Testis (tissue), 2 donors: Measurements from ENCODE around the gene ABHD11.

ENCODE experiments used
- POLR2A ChIP-seq: fragments of 450-650 bp; IDR thresholded peaks from one replicate; pipeline ENCODE4 v1.6.1; 2017; ENCODE audit warnings: antibody characterized with exemption, mild to moderate bottlenecking, moderate library complexity
- TF ChIP-seq, protein P1 (sequence below), 3 experiments: fragments of 450-650 bp in 2 of 3; fragments of 200-600 bp in 1 of 3; sonication (generic) in 1 of 3; IDR thresholded peaks; one replicate each; pipeline ENCODE4 v1.5.1; 2016 to 2019; ENCODE audit warnings: antibody characterized with exemption in 3 of 3, mild to moderate bottlenecking in 2 of 3, moderate library complexity in 1 of 3

GRCh38 chr7:73746378-73746777 lies 7.8 kb upstream of the ABHD11 start:
- TF ChIP-seq, protein P1, sequence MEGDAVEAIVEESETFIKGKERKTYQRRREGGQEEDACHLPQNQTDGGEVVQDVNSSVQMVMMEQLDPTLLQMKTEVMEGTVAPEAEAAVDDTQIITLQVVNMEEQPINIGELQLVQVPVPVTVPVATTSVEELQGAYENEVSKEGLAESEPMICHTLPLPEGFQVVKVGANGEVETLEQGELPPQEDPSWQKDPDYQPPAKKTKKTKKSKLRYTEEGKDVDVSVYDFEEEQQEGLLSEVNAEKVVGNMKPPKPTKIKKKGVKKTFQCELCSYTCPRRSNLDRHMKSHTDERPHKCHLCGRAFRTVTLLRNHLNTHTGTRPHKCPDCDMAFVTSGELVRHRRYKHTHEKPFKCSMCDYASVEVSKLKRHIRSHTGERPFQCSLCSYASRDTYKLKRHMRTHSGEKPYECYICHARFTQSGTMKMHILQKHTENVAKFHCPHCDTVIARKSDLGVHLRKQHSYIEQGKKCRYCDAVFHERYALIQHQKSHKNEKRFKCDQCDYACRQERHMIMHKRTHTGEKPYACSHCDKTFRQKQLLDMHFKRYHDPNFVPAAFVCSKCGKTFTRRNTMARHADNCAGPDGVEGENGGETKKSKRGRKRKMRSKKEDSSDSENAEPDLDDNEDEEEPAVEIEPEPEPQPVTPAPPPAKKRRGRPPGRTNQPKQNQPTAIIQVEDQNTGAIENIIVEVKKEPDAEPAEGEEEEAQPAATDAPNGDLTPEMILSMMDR (IDR thresholded peaks at IDR 0.05), result no peak
- TF ChIP-seq POLR2A, result no peak
